Measurements from ENCODE around the gene EIF3K.
A peak's percentile ranks its signal among the peaks of the same experiment; 100 is the strongest.
"Not testable (repeated sequence)": the region's sequence is repeated elsewhere in the genome, so short reads cannot be mapped to it uniquely, and the experiment has no call there.

Gene EIF3K

GRCh38 chr19:38596057-38596981 lies 22.7 kb upstream of the EIF3K start:
- H2AFZ ChIP-seq (ENCODE audit: low read depth, low read length): no peak overlapping the region

GRCh38 chr19:38597075-38597474 lies 21.9 kb upstream of the EIF3K start:
- Histone ChIP-seq H3K36me3 (ENCODE audit: insufficient read depth, low read length) (peaks cover 49% of the 10 kb centered on the region), H3K4me2 (ENCODE audit: insufficient read depth, low read length) (no peak overlapping the region), H3K9me3 (ENCODE audit: insufficient read depth, low read length, severe bottlenecking) (no peaks in the 10 kb centered on the region), H3K9ac (ENCODE audit: low read depth, low read length) (no peak overlapping the region), H3K79me2 (ENCODE audit: insufficient read depth, low read length) (no peaks in the 10 kb centered on the region), H3K27ac (ENCODE audit: low read length) (no peak overlapping the region), H3K4me3 (ENCODE audit: low read depth in 1 of 2, low read length in 2 of 2) (no peak overlapping the region), H3K27me3 (ENCODE audit: insufficient read depth, low read length, poor library complexity) (no peaks in the 10 kb centered on the region), H3K4me1 (ENCODE audit: insufficient read depth, low read length) (no peaks in the 10 kb centered on the region), H2AFZ (ENCODE audit: low read depth, low read length) (no peak overlapping the region), H4K20me1 (ENCODE audit: insufficient read depth, low read length) (no peaks in the 10 kb centered on the region; the same call in 1 of the 2 replicates)
- ATAC-seq (ENCODE audit: insufficient read depth, low read depth): no peak
- DNase-seq: no peak
- TF ChIP-seq EZH2 (IDR thresholded peaks at IDR 0.05; ENCODE audit: borderline replicate concordance, low read depth, low read length, severe bottlenecking) (no peak), CTCF (IDR thresholded peaks at IDR 0.05; ENCODE audit: borderline replicate concordance, extremely low read depth, low read length, poor library complexity, severe bottlenecking) (no peak)

More at GRCh38 chr19:38596057-38596981, 22.7 kb upstream of the EIF3K start:
- Histone ChIP-seq H4K20me1 (ENCODE audit: insufficient read depth, low read length) (no peaks in the 10 kb centered on the region; the same call in 1 of the 2 replicates), H3K4me2 (ENCODE audit: insufficient read depth, low read length) (no peak overlapping the region), H3K9me3 (ENCODE audit: insufficient read depth, low read length, severe bottlenecking) (no peaks in the 10 kb centered on the region), H3K27me3 (ENCODE audit: insufficient read depth, low read length, poor library complexity) (no peaks in the 10 kb centered on the region), H3K4me3 (ENCODE audit: low read depth in 1 of 2, low read length in 2 of 2) (no peak overlapping the region), H3K36me3 (ENCODE audit: insufficient read depth, low read length) (peaks cover 47% of the 10 kb centered on the region), H3K9ac (ENCODE audit: low read depth, low read length) (no peak overlapping the region), H3K27ac (ENCODE audit: low read length) (no peak overlapping the region), H3K79me2 (ENCODE audit: insufficient read depth, low read length) (no peaks in the 10 kb centered on the region), H3K4me1 (ENCODE audit: insufficient read depth, low read length) (no peaks in the 10 kb centered on the region)
- ATAC-seq (ENCODE audit: insufficient read depth, low read depth) (no peak), DNase-seq (peak; percentile 24)
- no peak for TF ChIP-seq EZH2 (IDR thresholded peaks at IDR 0.05; ENCODE audit: borderline replicate concordance, low read depth, low read length, severe bottlenecking)
- TF ChIP-seq CTCF (IDR thresholded peaks at IDR 0.05; ENCODE audit: borderline replicate concordance, extremely low read depth, low read length, poor library complexity, severe bottlenecking): no peak

GRCh38 chr19:38599722-38600121 lies 19.3 kb upstream of the EIF3K start:
- no peak overlapping the region for H2AFZ ChIP-seq (ENCODE audit: low read depth, low read length)
- no peaks in the 10 kb centered on the region for H3K4me1 ChIP-seq (ENCODE audit: insufficient read depth, low read length)
- no peaks in the 10 kb centered on the region for H3K27me3 ChIP-seq (ENCODE audit: insufficient read depth, low read length, poor library complexity)
- no peak overlapping the region for H3K9ac ChIP-seq (ENCODE audit: low read depth, low read length)
- peaks cover 30% of the 10 kb centered on the region for H3K36me3 ChIP-seq (ENCODE audit: insufficient read depth, low read length)
- no peaks in the 10 kb centered on the region; the same call in 1 of the 2 replicates for H4K20me1 ChIP-seq (ENCODE audit: insufficient read depth, low read length)
- H3K4me2 ChIP-seq (ENCODE audit: insufficient read depth, low read length): no peak overlapping the region
- DNase-seq (no peak), ATAC-seq (ENCODE audit: insufficient read depth, low read depth) (no peak)
- TF ChIP-seq EZH2 (IDR thresholded peaks at IDR 0.05; ENCODE audit: borderline replicate concordance, low read depth, low read length, severe bottlenecking): no peak
- TF ChIP-seq CTCF (IDR thresholded peaks at IDR 0.05; ENCODE audit: borderline replicate concordance, extremely low read depth, low read length, poor library complexity, severe bottlenecking): no peak
- H3K4me3 ChIP-seq (ENCODE audit: low read depth in 1 of 2, low read length in 2 of 2): no peak overlapping the region
- no peaks in the 10 kb centered on the region for H3K9me3 ChIP-seq (ENCODE audit: insufficient read depth, low read length, severe bottlenecking)
- no peaks in the 10 kb centered on the region for H3K79me2 ChIP-seq (ENCODE audit: insufficient read depth, low read length)
- no peak overlapping the region for H3K27ac ChIP-seq (ENCODE audit: low read length)

GRCh38 chr19:38602856-38603255 lies 16.1 kb upstream of the EIF3K start:
- not testable (repeated sequence) for DNase-seq; H3K4me2 ChIP-seq (ENCODE audit: insufficient read depth, low read length); H3K27ac ChIP-seq (ENCODE audit: low read length); ATAC-seq (ENCODE audit: insufficient read depth, low read depth); H3K79me2 ChIP-seq (ENCODE audit: insufficient read depth, low read length); H2AFZ ChIP-seq (ENCODE audit: low read depth, low read length); H3K4me1 ChIP-seq (ENCODE audit: insufficient read depth, low read length); H3K9me3 ChIP-seq (ENCODE audit: insufficient read depth, low read length, severe bottlenecking); H3K27me3 ChIP-seq (ENCODE audit: insufficient read depth, low read length, poor library complexity); H4K20me1 ChIP-seq (ENCODE audit: insufficient read depth, low read length); H3K4me3 ChIP-seq (ENCODE audit: low read depth in 1 of 2, low read length in 2 of 2); H3K9ac ChIP-seq (ENCODE audit: low read depth, low read length)
- H3K36me3 ChIP-seq (ENCODE audit: insufficient read depth, low read length): peaks cover 21% of the 10 kb centered on the region
